Neural progenitor cell (in vitro differentiated cells): ENCODE data around the gene STARD7. TPM values are rescaled to one million over a fixed set of nuclear protein-coding genes. Genes with fewer than 3 reads are reported as not detected.

Experiments
- DNase-seq: peaks from one replicate; pipeline ENCODE4 v3.0.0-alpha.2; 2016; ENCODE audit warnings: low spot score
- H2AFZ ChIP-seq: fragments of 200-600 bp; sonication (generic); replicated peaks from 2 replicates; pipeline ENCODE4 v1.6.1; 2016; ENCODE audit warnings: antibody characterized with exemption
- H3F3A ChIP-seq: fragments of 200-600 bp; sonication (generic); 2 replicates; pipeline ENCODE4 v1.6.1; 2016; ENCODE audit warnings: antibody characterized with exemption, low read depth
- H3K27ac ChIP-seq: fragments of 200-600 bp; sonication (generic); 2 replicates; pipeline ENCODE4 v1.5.1; 2016; ENCODE audit warnings: mild to moderate bottlenecking
- H3K27me3 ChIP-seq: fragments of 200-600 bp; sonication (generic); 2 replicates; pipeline ENCODE4 v1.6.1; 2016; ENCODE audit warnings: mild to moderate bottlenecking, moderate library complexity
- H3K36me3 ChIP-seq: fragments of 200-600 bp; sonication (generic); 2 replicates; pipeline ENCODE4 v1.5.1; 2016
- H3K4me1 ChIP-seq: fragments of 200-600 bp; sonication (generic); 2 replicates; pipeline ENCODE4 v1.6.1; 2016; ENCODE audit warnings: mixed run types
- H3K4me2 ChIP-seq: fragments of 200-600 bp; sonication (generic); 2 replicates; pipeline ENCODE4 v1.6.1; 2016
- H3K4me3 ChIP-seq: fragments of 200-600 bp; sonication (generic); 2 replicates; pipeline ENCODE4 v1.5.1; 2016
- H3K79me2 ChIP-seq: fragments of 200-600 bp; sonication (generic); 2 replicates; pipeline ENCODE4 v1.6.1; 2016; ENCODE audit warnings: low read depth
- H3K9ac ChIP-seq: fragments of 200-600 bp; sonication (generic); 2 replicates; pipeline ENCODE4 v1.6.1; 2016
- H3K9me3 ChIP-seq: fragments of 200-600 bp; sonication (generic); 2 replicates; pipeline ENCODE4 v1.5.1; 2016; ENCODE audit warnings: low read depth
- H4K20me1 ChIP-seq: fragments of 200-600 bp; sonication (generic); 2 replicates; pipeline ENCODE4 v1.6.1; 2016; ENCODE audit warnings: low read depth
- H3K27ac Mint-ChIP-seq: 3 replicates; pipeline ENCODE4 v1.8.0; 2021; ENCODE audit warnings: mixed read lengths
- H3K27me3 Mint-ChIP-seq: 2 replicates; pipeline ENCODE4 v1.8.0; 2022; ENCODE audit warnings: low read depth, mild to moderate bottlenecking, inconsistent platforms, moderate library complexity, mixed read lengths; ENCODE audit not compliant: insufficient read depth
- H3K36me3 Mint-ChIP-seq: 3 replicates; pipeline ENCODE4 v1.8.0; 2021; ENCODE audit warnings: mixed read lengths
- H3K4me1 Mint-ChIP-seq: 3 replicates; pipeline ENCODE4 v1.8.0; 2021; ENCODE audit warnings: mixed read lengths
- H3K4me3 Mint-ChIP-seq: 3 replicates; pipeline ENCODE4 v1.8.0; 2021; ENCODE audit warnings: mild to moderate bottlenecking, moderate library complexity, mixed read lengths
- H3K9me3 Mint-ChIP-seq: 3 replicates; pipeline ENCODE4 v1.8.0; 2020; ENCODE audit warnings: mixed read lengths
- CTCF ChIP-seq: fragments of 200-600 bp; sonication (generic); IDR thresholded peaks from 2 replicates; pipeline ENCODE4 v1.5.1; 2017; ENCODE audit warnings: antibody characterized with exemption, mild to moderate bottlenecking
- EZH2 ChIP-seq: fragments of 200-600 bp; sonication (generic); IDR thresholded peaks from 2 replicates; pipeline ENCODE4 v1.6.1; 2017; ENCODE audit warnings: antibody characterized with exemption, mild to moderate bottlenecking, moderate library complexity
- EZH2phosphoT487 ChIP-seq: fragments of 200-600 bp; sonication (generic); IDR thresholded peaks from 2 replicates; pipeline ENCODE4 v1.6.1; 2017; ENCODE audit warnings: antibody characterized with exemption
- total RNA-seq: library from RNA; depleted of rRNA; stranded (reverse); fragments of >200 nt; gene quantifications from 2 replicates; pipeline ENCODE4 v1.2.3, GENCODE V29; 2015; ENCODE audit warnings: low replicate concordance

Gene STARD7
- total RNA-seq, 1 donor from 2014 or later = 179 TPM

GRCh38 chr2:96167407-96168013, 41.1 kb downstream of the STARD7 start:
- Histone ChIP-seq H3K9ac (no peak overlapping the region), H4K20me1 (no peaks in the 10 kb centered on the region), H3K9me3 (no peaks in the 10 kb centered on the region), H3K4me1 (peaks cover 12% of the 10 kb centered on the region), H3K27ac (no peak overlapping the region), H3K79me2 (no peaks in the 10 kb centered on the region), H3F3A (peaks cover 7% of the 10 kb centered on the region), H3K4me2 (no peak overlapping the region), H3K4me3 (no peak overlapping the region), H3K27me3 (no peaks in the 10 kb centered on the region), H2AFZ (no peak overlapping the region), H3K36me3 (no peaks in the 10 kb centered on the region)
- no peak for DNase-seq
- no peak overlapping the region for H3K4me3 Mint-ChIP-seq
- no peaks in the 10 kb centered on the region for H3K36me3 Mint-ChIP-seq
- no peak overlapping the region for H3K27ac Mint-ChIP-seq
- H3K4me1 Mint-ChIP-seq = peaks cover 12% of the 10 kb centered on the region
- H3K27me3 Mint-ChIP-seq = peaks cover 2% of the 10 kb centered on the region
- H3K9me3 Mint-ChIP-seq = peaks cover 8% of the 10 kb centered on the region
- TF ChIP-seq EZH2phosphoT487 (no peak), EZH2 (no peak), CTCF (no peak)

GRCh38 chr2:96164459-96165184, 44.0 kb downstream of the STARD7 start:
- H3K4me3 ChIP-seq = no peak overlapping the region
- H3K36me3 ChIP-seq = no peaks in the 10 kb centered on the region
- no peaks in the 10 kb centered on the region for H3K27me3 ChIP-seq
- H2AFZ ChIP-seq = peak overlapping the region; percentile 97
- H4K20me1 ChIP-seq = no peaks in the 10 kb centered on the region
- H3K79me2 ChIP-seq = no peaks in the 10 kb centered on the region
- peaks cover 12% of the 10 kb centered on the region for H3K4me1 ChIP-seq
- no peak overlapping the region for H3K4me3 Mint-ChIP-seq
- H3K36me3 Mint-ChIP-seq = no peaks in the 10 kb centered on the region
- H3K27ac Mint-ChIP-seq = peak overlapping the region; percentile 63
- H3K9me3 ChIP-seq = no peaks in the 10 kb centered on the region
- H3K27me3 Mint-ChIP-seq = peaks cover 3% of the 10 kb centered on the region
- TF ChIP-seq EZH2phosphoT487 (no peak), CTCF (no peak), EZH2 (no peak)
- peaks cover 12% of the 10 kb centered on the region for H3K4me1 Mint-ChIP-seq
- H3K9me3 Mint-ChIP-seq = peaks cover 5% of the 10 kb centered on the region
- no peak overlapping the region for H3K27ac ChIP-seq
- H3K4me2 ChIP-seq = peak overlapping the region; percentile 37
- H3K9ac ChIP-seq = no peak overlapping the region
- H3F3A ChIP-seq = peaks cover 7% of the 10 kb centered on the region
- peak; percentile 44 for DNase-seq

DNA sequence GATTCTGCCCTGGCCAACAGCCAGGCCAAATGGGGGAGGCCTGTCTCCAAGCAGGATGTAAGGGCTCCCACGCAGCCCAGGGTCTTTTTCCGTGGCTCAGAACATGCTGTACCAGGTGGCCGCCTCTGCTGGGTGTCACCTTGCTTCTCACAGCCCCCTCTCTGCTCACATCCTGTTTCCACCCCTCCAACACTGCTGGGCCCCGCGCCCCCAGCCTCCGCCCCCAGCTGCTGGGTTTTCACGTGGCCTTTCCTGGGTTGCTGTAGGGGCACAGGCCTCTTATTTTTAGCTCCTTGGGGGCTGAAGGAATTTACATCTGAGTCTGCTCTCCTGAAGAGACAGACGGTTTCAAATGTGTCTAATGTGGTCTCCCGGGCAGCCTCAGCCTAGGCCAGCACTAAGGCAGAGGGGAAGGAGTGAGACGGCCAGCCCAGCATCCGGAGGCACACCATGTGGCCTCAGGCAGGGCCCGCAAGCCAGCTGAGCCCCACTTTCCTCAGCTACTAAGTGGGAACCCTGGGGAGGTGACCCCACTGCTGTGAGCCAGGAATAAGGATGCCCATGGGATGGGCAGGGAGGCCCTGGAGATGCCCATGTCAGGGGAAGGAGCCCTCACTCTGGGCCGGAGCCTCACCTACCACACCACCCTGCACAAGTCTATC, 44.7 kb downstream of the STARD7 start:
- no peaks in the 10 kb centered on the region for H3K36me3 Mint-ChIP-seq
- Histone ChIP-seq H3K4me1 (peaks cover 12% of the 10 kb centered on the region), H3K27ac (no peak overlapping the region), H3K79me2 (no peaks in the 10 kb centered on the region), H3K9ac (no peak overlapping the region), H3K27me3 (no peaks in the 10 kb centered on the region), H4K20me1 (no peaks in the 10 kb centered on the region), H2AFZ (peak overlapping the region; percentile 97), H3F3A (peaks cover 7% of the 10 kb centered on the region), H3K4me3 (no peak overlapping the region), H3K4me2 (no peak overlapping the region), H3K36me3 (no peaks in the 10 kb centered on the region), H3K9me3 (no peaks in the 10 kb centered on the region)
- no peak overlapping the region for H3K4me3 Mint-ChIP-seq
- H3K9me3 Mint-ChIP-seq = peaks cover 2% of the 10 kb centered on the region
- H3K27me3 Mint-ChIP-seq = peaks cover 7% of the 10 kb centered on the region
- no peak for DNase-seq
- H3K27ac Mint-ChIP-seq = no peak overlapping the region
- peaks cover 12% of the 10 kb centered on the region for H3K4me1 Mint-ChIP-seq
- TF ChIP-seq EZH2 (no peak), EZH2phosphoT487 (no peak), CTCF (no peak)
